NB4 (cell line): ENCODE measurements around the gene SLC25A31.

Experiments used
- CTCF ChIP-seq: IDR thresholded peaks from one replicate; pipeline ENCODE4 v1.5.1; 2012; ENCODE audit warnings: low read depth, low read length
- MYC ChIP-seq: IDR thresholded peaks from 2 replicates; pipeline ENCODE4 v1.6.1; 2011; ENCODE audit warnings: low read depth, low read length
- POLR2A ChIP-seq: IDR thresholded peaks from 2 replicates; pipeline ENCODE4 v1.6.1; 2011; ENCODE audit warnings: mild to moderate bottlenecking; ENCODE audit not compliant: insufficient read length; ENCODE audit errors: extremely low read depth
- TF ChIP-seq, protein P1 (sequence below): IDR thresholded peaks from 2 replicates; pipeline ENCODE4 v1.6.1; 2011; ENCODE audit warnings: low read depth, low read length

DNA sequence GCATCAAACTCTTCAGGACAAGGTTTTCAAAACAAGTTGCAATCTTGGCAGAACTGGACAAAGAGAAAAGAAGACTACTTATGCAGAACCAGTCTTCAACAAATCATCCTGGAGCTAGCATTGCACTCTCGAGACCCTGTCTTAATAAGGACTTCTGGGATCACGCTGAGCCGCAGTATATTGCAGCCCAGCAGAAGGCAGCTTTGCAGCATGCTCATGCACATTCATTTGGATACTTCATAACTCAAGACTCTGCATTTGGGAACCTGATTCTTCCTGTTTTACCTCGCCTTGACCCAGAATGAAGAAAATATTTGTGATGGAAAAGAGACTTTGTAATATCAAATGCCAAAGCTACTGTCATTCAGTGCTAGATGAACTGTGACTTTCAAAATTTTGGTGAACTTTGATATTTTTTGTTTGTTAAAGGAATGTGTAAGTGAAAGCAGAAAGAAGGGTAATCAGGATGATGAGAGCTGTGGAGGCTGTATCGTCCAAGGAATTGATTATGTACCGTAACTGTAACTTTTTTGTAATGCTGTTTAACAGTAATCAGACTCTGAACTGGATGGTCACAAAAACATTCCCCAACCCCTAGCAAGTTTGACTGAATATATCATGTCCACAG is 79.1 kb downstream of the SLC25A31 start:
- no peak for TF ChIP-seq POLR2A
- TF ChIP-seq CTCF = no peak
- TF ChIP-seq, protein P1, sequence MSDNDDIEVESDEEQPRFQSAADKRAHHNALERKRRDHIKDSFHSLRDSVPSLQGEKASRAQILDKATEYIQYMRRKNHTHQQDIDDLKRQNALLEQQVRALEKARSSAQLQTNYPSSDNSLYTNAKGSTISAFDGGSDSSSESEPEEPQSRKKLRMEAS = no peak
- TF ChIP-seq MYC = no peak
